ENCODE results near the gene DDX11.
"Not testable (repeated sequence)": the region's sequence is repeated elsewhere in the genome, so short reads cannot be mapped to it uniquely, and the experiment has no call there.

The DDX11 gene

DNA sequence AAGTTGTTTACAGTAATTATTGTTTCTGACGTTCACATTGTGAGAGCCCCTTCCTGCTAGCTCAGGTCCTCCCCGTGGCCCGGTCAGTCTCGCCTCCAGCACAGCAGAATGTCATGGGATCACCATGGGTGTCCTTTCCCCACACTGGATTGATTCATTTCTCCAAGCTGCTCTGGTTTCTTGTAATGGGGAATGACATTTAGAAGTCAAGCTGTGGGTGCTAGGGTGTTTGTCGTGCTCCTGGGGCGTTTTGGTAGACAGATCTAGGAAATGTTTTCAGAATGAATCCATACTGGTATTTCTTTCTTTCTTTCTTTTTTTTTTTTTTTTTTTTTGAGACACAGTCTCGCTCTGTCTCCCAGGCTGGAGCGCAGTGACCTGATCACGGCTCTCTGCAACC lies 25.1 kb downstream of the DDX11 start:
- H3K4me1 ChIP-seq (ENCODE audit: control insufficient read depth, insufficient read depth, low read length, poor library complexity, severe bottlenecking); H3K9me3 ChIP-seq (ENCODE audit: control insufficient read depth, low read length); H3K27ac ChIP-seq (ENCODE audit: low read depth, low read length, severe bottlenecking); H3K4me3 ChIP-seq (ENCODE audit: extremely low read depth, insufficient read depth, low read length, poor library complexity, severe bottlenecking): not testable (repeated sequence)
- WGBS, 2 experiments (ENCODE audit: insufficient coverage in 2 of 2): 96% methylated on average over 3 to 4 of the region's 9 CpGs
- peaks cover 26% of the 10 kb centered on the region for H3K36me3 ChIP-seq (ENCODE audit: control insufficient read depth, insufficient read depth, low read length)

DNA sequence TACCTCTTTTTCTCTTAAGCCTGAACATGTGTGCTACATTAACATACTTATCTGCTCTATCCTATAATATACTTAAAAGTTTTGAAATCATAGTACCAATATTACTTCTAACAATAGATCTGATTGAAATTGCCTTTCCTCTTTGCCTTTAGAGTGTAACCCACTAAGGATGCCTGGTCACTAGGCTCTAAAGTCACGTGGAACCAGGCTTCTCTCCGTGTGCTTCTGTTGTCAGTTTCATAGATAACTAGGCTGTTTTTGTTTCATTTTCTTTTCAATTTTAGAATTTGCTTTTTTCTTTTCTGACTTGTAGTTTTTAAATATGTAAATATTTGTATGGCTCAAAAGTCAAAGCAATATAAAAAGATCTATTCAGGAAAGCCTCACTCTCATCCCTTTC lies 25.8 kb downstream of the DDX11 start:
- peaks cover 27% of the 10 kb centered on the region for H3K36me3 ChIP-seq (ENCODE audit: control insufficient read depth, insufficient read depth, low read length)
- no CpG with 5 or more reads among the region's 2 CpGs for WGBS, 2 experiments (ENCODE audit: insufficient coverage in 2 of 2)

DNA sequence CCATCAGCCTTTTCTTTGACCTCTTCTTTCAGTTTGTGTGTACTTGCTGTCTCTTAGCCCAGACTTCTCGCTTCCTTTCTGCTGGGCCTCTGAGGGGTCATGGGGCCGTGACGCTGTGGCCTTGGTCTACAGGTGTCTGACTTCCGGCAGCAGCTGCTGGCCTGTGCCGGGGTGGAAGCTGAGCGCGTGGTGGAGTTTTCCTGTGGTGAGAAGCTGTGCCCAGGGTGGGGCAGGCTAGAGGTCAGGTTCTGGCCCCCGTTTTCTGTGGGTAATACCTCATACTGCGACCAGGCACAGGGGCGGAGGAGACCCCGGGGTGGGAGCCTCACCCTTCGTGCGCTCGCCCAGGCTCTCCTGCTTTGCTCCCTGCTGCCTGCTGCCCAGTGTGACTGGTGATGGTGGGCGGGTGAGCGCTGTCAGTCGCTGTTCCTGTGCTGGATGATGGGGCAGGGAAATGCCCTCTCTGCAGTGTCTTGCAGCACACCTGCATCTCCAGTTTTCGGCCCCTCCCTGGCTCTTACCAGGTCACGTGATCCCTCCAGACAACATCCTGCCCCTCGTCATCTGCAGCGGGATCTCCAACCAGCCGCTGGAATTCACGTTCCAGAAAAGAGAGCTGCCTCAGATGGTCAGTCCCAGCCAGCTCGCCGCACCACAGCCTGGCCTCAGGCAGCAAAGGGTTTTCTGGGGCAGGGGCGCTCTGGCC lies 27.0 kb downstream of the DDX11 start:
- H3K4me1 ChIP-seq (ENCODE audit: control insufficient read depth, insufficient read depth, low read length, poor library complexity, severe bottlenecking); H3K4me3 ChIP-seq (ENCODE audit: extremely low read depth, insufficient read depth, low read length, poor library complexity, severe bottlenecking); H3K9me3 ChIP-seq (ENCODE audit: control insufficient read depth, low read length); H3K27ac ChIP-seq (ENCODE audit: low read depth, low read length, severe bottlenecking): not testable (repeated sequence)
- H3K36me3 ChIP-seq (ENCODE audit: control insufficient read depth, insufficient read depth, low read length): peaks cover 27% of the 10 kb centered on the region
- 97% methylated on average over 13 to 14 of the region's 26 CpGs for WGBS, 2 experiments (ENCODE audit: insufficient coverage in 2 of 2)

More for the DNA sequence above, 25.8 kb downstream of the DDX11 start:
- H3K9me3 ChIP-seq (ENCODE audit: control insufficient read depth, low read length); H3K4me3 ChIP-seq (ENCODE audit: extremely low read depth, insufficient read depth, low read length, poor library complexity, severe bottlenecking); H3K4me1 ChIP-seq (ENCODE audit: control insufficient read depth, insufficient read depth, low read length, poor library complexity, severe bottlenecking); H3K27ac ChIP-seq (ENCODE audit: low read depth, low read length, severe bottlenecking): not testable (repeated sequence)

DNA sequence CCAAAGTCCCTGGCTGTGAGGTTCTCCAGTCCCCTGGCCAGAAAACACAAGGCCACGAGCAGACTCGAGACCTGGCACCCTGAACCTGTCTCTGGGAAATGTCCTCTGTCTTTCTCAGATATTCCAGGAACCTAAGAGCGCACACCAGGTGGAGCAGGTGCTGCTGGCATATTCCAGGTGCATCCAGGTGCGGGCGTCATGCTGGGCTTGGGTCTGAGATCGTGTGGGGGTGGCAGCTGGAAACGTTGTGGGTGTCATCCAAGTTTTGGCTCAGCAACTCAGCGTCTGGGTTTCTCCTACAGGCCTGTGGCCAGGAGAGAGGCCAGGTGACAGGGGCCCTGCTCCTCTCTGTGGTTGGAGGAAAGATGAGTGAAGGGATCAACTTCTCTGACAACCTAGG lies 28.5 kb downstream of the DDX11 start:
- WGBS, 2 experiments (ENCODE audit: insufficient coverage in 2 of 2): 92 to 93% methylated on average over 3 to 5 of the region's 8 CpGs
- H3K9me3 ChIP-seq (ENCODE audit: control insufficient read depth, low read length); H3K4me3 ChIP-seq (ENCODE audit: extremely low read depth, insufficient read depth, low read length, poor library complexity, severe bottlenecking); H3K4me1 ChIP-seq (ENCODE audit: control insufficient read depth, insufficient read depth, low read length, poor library complexity, severe bottlenecking); H3K27ac ChIP-seq (ENCODE audit: low read depth, low read length, severe bottlenecking): not testable (repeated sequence)
- H3K36me3 ChIP-seq (ENCODE audit: control insufficient read depth, insufficient read depth, low read length): peaks cover 20% of the 10 kb centered on the region

DNA sequence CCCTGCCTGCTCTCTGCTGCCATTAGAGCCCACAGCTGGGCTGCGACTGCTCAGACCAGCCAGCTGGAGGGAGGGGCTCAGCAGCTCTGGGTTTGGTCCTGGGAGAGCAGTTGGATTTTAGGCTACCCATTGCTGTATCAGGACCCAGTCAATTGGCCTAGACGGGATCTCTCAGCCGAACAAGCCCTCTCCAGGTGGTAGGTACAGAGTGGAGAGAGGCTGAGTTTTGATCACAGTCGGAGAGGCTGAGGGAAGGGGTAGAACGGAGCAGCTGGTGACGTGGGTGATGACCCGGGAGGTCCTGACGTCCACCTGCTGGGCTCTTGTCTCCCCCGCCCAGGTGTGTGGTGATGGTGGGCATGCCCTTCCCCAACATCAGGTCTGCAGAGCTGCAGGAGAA lies 28.9 kb downstream of the DDX11 start:
- 94 to 99% methylated on average over 8 to 9 of the region's 9 CpGs for WGBS, 2 experiments (ENCODE audit: insufficient coverage in 2 of 2)
- not testable (repeated sequence) for H3K4me3 ChIP-seq (ENCODE audit: extremely low read depth, insufficient read depth, low read length, poor library complexity, severe bottlenecking); H3K27ac ChIP-seq (ENCODE audit: low read depth, low read length, severe bottlenecking); H3K9me3 ChIP-seq (ENCODE audit: control insufficient read depth, low read length); H3K4me1 ChIP-seq (ENCODE audit: control insufficient read depth, insufficient read depth, low read length, poor library complexity, severe bottlenecking)
- peaks cover 20% of the 10 kb centered on the region for H3K36me3 ChIP-seq (ENCODE audit: control insufficient read depth, insufficient read depth, low read length)

DNA sequence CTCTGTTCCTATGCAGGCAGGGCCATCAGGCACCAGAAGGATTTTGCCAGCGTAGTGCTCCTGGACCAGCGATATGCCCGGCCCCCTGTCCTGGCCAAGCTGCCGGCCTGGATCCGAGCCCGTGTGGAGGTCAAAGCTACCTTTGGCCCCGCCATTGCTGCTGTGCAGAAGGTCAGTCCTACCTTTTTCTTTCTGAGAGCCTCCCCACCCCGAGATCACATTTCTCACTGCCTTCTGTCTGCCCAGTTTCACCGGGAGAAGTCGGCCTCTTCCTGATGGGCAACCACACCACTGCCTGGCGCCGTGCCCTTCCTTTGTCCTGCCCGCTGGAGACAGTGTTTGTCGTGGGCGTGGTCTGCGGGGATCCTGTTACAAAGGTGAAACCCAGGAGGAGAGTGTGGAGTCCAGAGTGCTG lies 29.9 kb downstream of the DDX11 start:
- peaks cover 19% of the 10 kb centered on the region for H3K36me3 ChIP-seq (ENCODE audit: control insufficient read depth, insufficient read depth, low read length)
- not testable (repeated sequence) for H3K9me3 ChIP-seq (ENCODE audit: control insufficient read depth, low read length); H3K4me3 ChIP-seq (ENCODE audit: extremely low read depth, insufficient read depth, low read length, poor library complexity, severe bottlenecking); H3K4me1 ChIP-seq (ENCODE audit: control insufficient read depth, insufficient read depth, low read length, poor library complexity, severe bottlenecking); H3K27ac ChIP-seq (ENCODE audit: low read depth, low read length, severe bottlenecking)
- 89 to 91% methylated on average over 11 to 12 of the region's 16 CpGs for WGBS, 2 experiments (ENCODE audit: insufficient coverage in 2 of 2)

DNA sequence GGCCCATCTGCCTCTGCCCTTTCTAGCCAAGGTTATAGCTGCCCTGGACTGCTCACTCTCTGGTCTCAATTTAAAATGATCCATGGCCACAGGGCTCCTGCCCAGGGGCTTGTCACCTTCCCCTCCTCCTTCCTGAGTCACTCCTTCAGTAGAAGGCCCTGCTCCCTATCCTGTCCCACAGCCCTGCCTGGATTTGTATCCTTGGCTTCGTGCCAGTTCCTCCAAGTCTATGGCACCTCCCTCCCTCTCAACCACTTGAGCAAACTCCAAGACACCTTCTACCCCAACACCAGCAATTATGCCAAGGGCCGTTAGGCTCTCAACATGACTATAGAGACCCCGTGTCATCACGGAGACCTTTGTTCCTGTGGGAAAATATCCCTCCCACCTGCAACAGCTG lies 30.6 kb downstream of the DDX11 start:
- peaks cover 16% of the 10 kb centered on the region for H3K36me3 ChIP-seq (ENCODE audit: control insufficient read depth, insufficient read depth, low read length)
- H3K4me1 ChIP-seq (ENCODE audit: control insufficient read depth, insufficient read depth, low read length, poor library complexity, severe bottlenecking); H3K4me3 ChIP-seq (ENCODE audit: extremely low read depth, insufficient read depth, low read length, poor library complexity, severe bottlenecking); H3K9me3 ChIP-seq (ENCODE audit: control insufficient read depth, low read length); H3K27ac ChIP-seq (ENCODE audit: low read depth, low read length, severe bottlenecking): not testable (repeated sequence)
- 92 to 100% methylated on average over 1 to 2 of the region's 4 CpGs for WGBS, 2 experiments (ENCODE audit: insufficient coverage in 2 of 2)

DNA sequence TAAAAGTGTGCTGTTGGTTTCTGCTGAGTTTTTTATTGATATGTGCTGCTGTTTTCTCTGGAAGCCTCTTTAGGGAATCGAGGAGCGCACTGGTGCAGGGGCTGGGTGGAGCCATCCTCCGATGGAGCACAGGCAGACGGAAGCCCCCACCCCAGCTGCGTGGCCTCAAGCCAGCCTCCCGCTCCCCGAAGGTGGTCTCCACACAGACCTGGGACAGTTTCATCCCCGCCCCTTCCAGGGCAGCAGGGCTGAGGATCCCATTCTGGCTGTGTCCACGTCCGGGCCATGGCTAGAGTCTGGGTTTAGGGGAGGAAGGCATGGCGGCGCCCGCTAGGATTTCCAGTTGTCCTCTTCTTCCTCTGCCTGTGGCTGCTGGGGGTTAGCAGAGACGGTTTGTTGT lies 31.1 kb downstream of the DDX11 start:
- peaks cover 16% of the 10 kb centered on the region for H3K36me3 ChIP-seq (ENCODE audit: control insufficient read depth, insufficient read depth, low read length)
- 90 to 98% methylated on average over 6 to 9 of the region's 14 CpGs for WGBS, 2 experiments (ENCODE audit: insufficient coverage in 2 of 2)
- H3K27ac ChIP-seq (ENCODE audit: low read depth, low read length, severe bottlenecking); H3K9me3 ChIP-seq (ENCODE audit: control insufficient read depth, low read length); H3K4me3 ChIP-seq (ENCODE audit: extremely low read depth, insufficient read depth, low read length, poor library complexity, severe bottlenecking); H3K4me1 ChIP-seq (ENCODE audit: control insufficient read depth, insufficient read depth, low read length, poor library complexity, severe bottlenecking): not testable (repeated sequence)

DNA sequence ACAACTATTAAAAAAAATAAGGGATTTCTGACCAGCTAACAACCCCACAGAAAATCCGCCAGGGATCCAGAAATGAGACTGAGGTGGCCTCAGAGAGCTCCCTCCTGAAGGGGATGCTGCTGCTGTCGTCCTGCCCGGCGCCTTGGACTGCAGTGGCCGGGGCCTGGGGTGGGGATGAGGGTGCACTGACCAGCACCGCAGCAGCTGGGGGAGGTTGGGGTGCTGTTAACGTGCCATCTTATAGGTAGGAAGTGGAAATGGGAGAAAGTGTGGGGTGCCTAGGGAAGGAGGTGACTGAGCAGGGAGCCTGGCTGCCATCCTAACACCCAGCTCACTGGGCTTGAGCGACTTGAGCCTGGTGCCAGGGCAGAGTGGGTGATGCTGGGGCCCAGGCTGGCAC lies 32.0 kb downstream of the DDX11 start:
- Histone ChIP-seq H3K36me3 (ENCODE audit: control insufficient read depth, insufficient read depth, low read length) (peaks cover 13% of the 10 kb centered on the region), H3K27ac (ENCODE audit: low read depth, low read length, severe bottlenecking) (no peak overlapping the region), H3K4me1 (ENCODE audit: control insufficient read depth, insufficient read depth, low read length, poor library complexity, severe bottlenecking) (no peaks in the 10 kb centered on the region), H3K9me3 (ENCODE audit: control insufficient read depth, low read length) (no peaks in the 10 kb centered on the region), H3K4me3 (ENCODE audit: extremely low read depth, insufficient read depth, low read length, poor library complexity, severe bottlenecking) (no peak overlapping the region)
- WGBS, 2 experiments (ENCODE audit: insufficient coverage in 2 of 2): 94 to 97% methylated on average over 3 to 8 of the region's 8 CpGs

DNA sequence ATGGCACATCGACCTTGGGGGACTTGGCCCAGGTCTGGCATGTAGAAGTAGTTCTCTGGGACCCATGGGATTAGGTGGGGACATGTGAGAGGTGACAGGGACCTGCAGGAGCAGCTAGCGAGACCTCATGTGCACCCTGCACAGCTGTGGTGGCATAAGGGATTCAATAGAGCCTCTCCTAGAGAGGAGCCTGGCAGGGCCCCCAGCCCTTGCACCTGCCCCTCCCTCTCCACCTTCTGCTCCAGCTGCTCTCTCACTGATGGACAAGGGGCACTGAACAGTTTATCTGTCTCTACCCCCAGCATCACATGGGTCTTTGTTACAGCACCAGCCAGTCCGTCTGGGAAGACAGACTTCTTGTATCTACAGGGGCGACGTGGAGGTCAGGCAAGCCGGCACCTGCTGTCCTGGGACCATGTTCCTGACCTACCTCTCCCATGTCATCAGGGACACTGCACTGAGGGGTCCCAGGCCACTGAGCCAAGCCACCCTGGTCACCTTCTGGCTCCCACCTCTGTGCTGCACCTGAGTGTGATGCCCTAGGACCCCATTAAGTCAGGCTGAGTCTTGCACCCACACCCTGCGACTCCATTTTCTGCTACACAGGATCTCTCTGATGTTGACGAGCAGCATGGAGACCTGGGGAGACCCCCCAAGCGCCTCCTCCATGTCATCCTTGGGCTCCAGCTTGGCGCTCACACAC lies 32.6 kb downstream of the DDX11 start:
- no peaks in the 10 kb centered on the region for H3K4me1 ChIP-seq (ENCODE audit: control insufficient read depth, insufficient read depth, low read length, poor library complexity, severe bottlenecking)
- 96 to 98% methylated on average over 5 of the region's 10 CpGs for WGBS, 2 experiments (ENCODE audit: insufficient coverage in 2 of 2)
- no peaks in the 10 kb centered on the region for H3K9me3 ChIP-seq (ENCODE audit: control insufficient read depth, low read length)
- no peak overlapping the region for H3K27ac ChIP-seq (ENCODE audit: low read depth, low read length, severe bottlenecking)
- H3K4me3 ChIP-seq (ENCODE audit: extremely low read depth, insufficient read depth, low read length, poor library complexity, severe bottlenecking): no peak overlapping the region
- peaks cover 10% of the 10 kb centered on the region for H3K36me3 ChIP-seq (ENCODE audit: control insufficient read depth, insufficient read depth, low read length)

DNA sequence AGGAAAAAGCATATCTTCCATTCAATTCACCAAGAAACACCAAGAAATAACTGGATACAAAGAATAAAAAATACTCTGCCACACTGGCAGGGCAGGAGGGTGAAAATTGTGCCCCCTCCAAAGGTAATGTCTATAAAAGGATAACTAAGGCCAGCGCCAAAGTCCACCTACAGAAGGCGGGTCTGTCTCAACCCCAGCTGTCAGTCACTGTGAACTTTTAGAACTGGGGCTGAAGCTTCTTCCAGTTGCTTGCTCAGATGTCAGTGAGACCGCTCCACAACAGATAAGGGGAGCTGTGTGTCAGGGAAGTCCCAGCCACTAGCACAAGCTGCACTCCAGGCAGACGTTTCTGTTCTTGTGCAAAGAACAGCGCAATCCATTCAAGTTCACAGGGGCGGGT lies 36.1 kb downstream of the DDX11 start:
- H3K9me3 ChIP-seq (ENCODE audit: control insufficient read depth, low read length); H3K4me3 ChIP-seq (ENCODE audit: extremely low read depth, insufficient read depth, low read length, poor library complexity, severe bottlenecking); H3K4me1 ChIP-seq (ENCODE audit: control insufficient read depth, insufficient read depth, low read length, poor library complexity, severe bottlenecking); H3K36me3 ChIP-seq (ENCODE audit: control insufficient read depth, insufficient read depth, low read length); H3K27ac ChIP-seq (ENCODE audit: low read depth, low read length, severe bottlenecking): not testable (repeated sequence)
- WGBS, 2 experiments (ENCODE audit: insufficient coverage in 2 of 2): 77 to 89% methylated on average over 3 to 5 of the region's 6 CpGs
